ENCODE measurements around the gene AK5. TPM values are rescaled to one million over a fixed set of nuclear protein-coding genes. Genes with fewer than 3 reads are reported as not detected.

AK5 gene
- total and polyA plus RNA-seq, 2 of the 4 experiments (the other 2 are of a cell fraction) = 22.5 to 25.8 TPM

DNA sequence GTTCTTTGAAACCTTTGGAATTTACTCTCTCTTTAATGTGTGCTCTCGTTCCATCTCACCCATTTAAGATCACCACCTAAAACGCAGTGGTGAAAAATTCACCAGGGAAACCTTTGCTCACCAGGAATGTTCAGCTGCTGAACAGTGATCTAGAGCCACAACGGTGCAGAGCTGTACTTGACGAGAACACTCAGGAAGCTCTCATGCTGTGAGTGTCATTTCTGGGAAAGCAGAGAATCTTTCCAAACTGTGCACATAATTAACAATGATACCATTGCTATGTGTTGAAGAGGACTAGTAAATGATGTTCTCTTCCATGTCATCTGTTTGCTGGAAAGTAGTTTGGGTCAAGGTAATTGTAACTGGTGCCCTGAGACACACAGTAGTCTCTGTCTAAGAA, 283.5 kb downstream of the AK5 start:
- Histone ChIP-seq H3K4me2 (ENCODE audit: low read depth, low read length) (no peak overlapping the region), H4K8ac (ENCODE audit: low read depth in 2 of 2, low read length in 2 of 2) (no peak overlapping the region), H4K5ac (ENCODE audit: low read depth, low read length) (no peak overlapping the region), H4K20me1 (ENCODE audit: insufficient read depth, low read length) (no peaks in the 10 kb centered on the region), H2BK120ac (ENCODE audit: low read depth, low read length) (no peak overlapping the region), H3K4me3 (ENCODE audit: insufficient read depth, low read depth, low read length) (no peak overlapping the region), H3K18ac (ENCODE audit: low read depth, low read length) (no peak overlapping the region), H3K9me3 (ENCODE audit: control insufficient read depth, insufficient read depth, low read length) (no peaks in the 10 kb centered on the region), H3K9ac (ENCODE audit: low read depth, low read length) (no peak overlapping the region), H4K91ac (ENCODE audit: insufficient read depth, low read depth, low read length) (no peak overlapping the region), H3K79me1 (ENCODE audit: low read depth in 1 of 2, low read length in 2 of 2) (peaks cover 6 to 28% of the 10 kb centered on the region in 2 experiments), H3K27ac (ENCODE audit: insufficient read depth, low read length) (no peak overlapping the region), H3K4ac (ENCODE audit: low read depth, low read length) (no peak overlapping the region), H2BK20ac (ENCODE audit: low read depth, low read length) (no peak overlapping the region; the same call in 1 of the 2 replicates), H3K4me1 (ENCODE audit: control insufficient read depth, insufficient read depth, low read length) (peaks cover 2% of the 10 kb centered on the region; the same call in 1 of the 2 replicates), H3K27me3 (ENCODE audit: control insufficient read depth, insufficient read depth, low read length) (no peaks in the 10 kb centered on the region), H2AFZ (replicated peaks; ENCODE audit: low read length, poor library complexity) (no peak overlapping the region), H3K56ac (ENCODE audit: extremely low read depth, insufficient read depth, low read length) (no peak overlapping the region), H3K9me1 (ENCODE audit: insufficient read depth, low read length) (peaks cover 9% of the 10 kb centered on the region; the same call in 1 of the 2 replicates), H3K14ac (replicated peaks; ENCODE audit: low read depth, low read length) (no peak overlapping the region), H2BK5ac (ENCODE audit: low read depth, low read length, poor library complexity, severe bottlenecking) (no peak overlapping the region), H2AK5ac (ENCODE audit: low read depth, low read length) (no peak overlapping the region), H3K23ac (ENCODE audit: low read depth, low read length) (no peak overlapping the region), H2BK15ac (ENCODE audit: low read depth, low read length) (no peak overlapping the region), H2AK9ac (replicated peaks; ENCODE audit: low read depth, low read length, poor library complexity) (no peak overlapping the region), H3K36me3 (ENCODE audit: control insufficient read depth, insufficient read depth, low read length) (peaks cover 25% of the 10 kb centered on the region)
- no CpG with 5 or more reads among the region's 4 CpGs for WGBS, 2 experiments (ENCODE audit: extremely low coverage in 2 of 2, insufficient read length in 1 of 2)
- in situ Hi-C loops (cut with MboI; ENCODE audit: low sequenced_read_pairs) = no loop called here
- ATAC-seq (ENCODE audit: low read depth) = no peak
- POLR2A ChIA-PET (ENCODE audit: unreplicated experiment) = no interaction called here
- no peak for DNase-seq
- CTCF ChIA-PET = no interaction called here
- intact Hi-C loops (cut with micrococcal nuclease) = no loop called here
- TF ChIP-seq MXI1 (IDR thresholded peaks at IDR 0.05; ENCODE audit: borderline replicate concordance, low read depth, low read length) = no peak
- no peak for TF ChIP-seq MAFK (IDR thresholded peaks at IDR 0.05; ENCODE audit: low read depth, low read length)
- BruUV-seq (replicated peaks) = no TSS peak
- dilution Hi-C loops (cut with HindIII; ENCODE audit: low sequenced_read_pairs, unreplicated experiment) = no loop called here
